Endothelial cell of umbilical vein (primary cell): ENCODE data around the gene IL22RA1. TPM values are rescaled to one million over a fixed set of nuclear protein-coding genes. Genes with fewer than 3 reads are reported as not detected.

Source experiments
- BruUV-seq: library from RNA; stranded (reverse); fragments of 400-500 nt; replicated peaks from 2 replicates; lab custom pipeline; 2021; lab: Mats Ljungman, UMichigan
- CTCF ChIA-PET: fragments of 300-600, 350-600 bp; sonication (Branson Sonifier 250); formaldehyde crosslinking; loops from one replicate; lab custom pipeline; 2021; ENCODE audit warnings: antibody characterized with exemption, inconsistent platforms; lab: Charles Lee
- POLR2A ChIA-PET: fragments of 300-600, 350-600 bp; sonication (Branson Sonifier 250); formaldehyde crosslinking; loops from one replicate; lab custom pipeline; 2021; ENCODE audit warnings: antibody characterized with exemption, inconsistent platforms; lab: Charles Lee
- DNase-seq: peaks from one replicate; pipeline ENCODE4 v3.0.0-alpha.2; 2011; ENCODE audit warnings: low read depth, low spot score
- FAIRE-seq: peaks from 2 replicates; lab custom pipeline; 2011; peaks lifted over from hg19 to GRCh38; lab: Jason Lieb, UNC
- H2AFZ ChIP-seq: 2 replicates; pipeline ENCODE4 v1.6.0; 2012; ENCODE audit warnings: low read depth, low read length, control low read depth, inconsistent platforms
- H3K27ac ChIP-seq: 2 replicates; pipeline ENCODE4 v1.5.1; 2011; ENCODE audit warnings: low read depth, mild to moderate bottlenecking, control low read depth, low read length, moderate library complexity; ENCODE audit not compliant: insufficient read depth
- H3K27me3 ChIP-seq, 2 experiments: 2 replicates each; pipeline versions ENCODE4 v1.6.0 to v1.6.1; 2011; ENCODE audit warnings: low read length in 2 of 2, mixed read lengths in 1 of 2; ENCODE audit not compliant: control insufficient read depth in 2 of 2, insufficient read depth in 2 of 2
- H3K36me3 ChIP-seq, 2 experiments: 2 replicates in 1 of 2; 3 replicates in 1 of 2; pipeline ENCODE4 v1.5.1; 2011; ENCODE audit warnings: low read length in 2 of 2, mild to moderate bottlenecking in 1 of 2, moderate library complexity in 1 of 2; ENCODE audit not compliant: control insufficient read depth in 2 of 2, insufficient read depth in 2 of 2; ENCODE audit errors: extremely low read depth in 1 of 2
- H3K4me1 ChIP-seq: 3 replicates; pipeline ENCODE4 v1.5.1; 2011; ENCODE audit warnings: mild to moderate bottlenecking, low read length; ENCODE audit not compliant: control insufficient read depth, insufficient read depth; ENCODE audit errors: extremely low read depth
- H3K4me2 ChIP-seq: 2 replicates; pipeline ENCODE4 v1.6.1; 2011; ENCODE audit warnings: low read length, control low read depth, mixed read lengths; ENCODE audit not compliant: insufficient read depth
- H3K4me3 ChIP-seq, 3 experiments: fragments of 200-600 bp in 1 of 3; sonication (generic), shearing (Covaris generic) in 1 of 3; replicated peaks in 1 of 3; 2 replicates each; pipeline ENCODE4 v1.5.1; 2011 to 2016; ENCODE audit warnings: control low read depth in 3 of 3, low read length in 3 of 3, mild to moderate bottlenecking in 2 of 3, inconsistent platforms in 1 of 3, low read depth in 1 of 3, moderate library complexity in 1 of 3; ENCODE audit not compliant: insufficient read depth in 1 of 3
- H3K79me2 ChIP-seq: 2 replicates; pipeline ENCODE4 v1.6.0; 2012; ENCODE audit warnings: low read length, inconsistent platforms; ENCODE audit not compliant: control insufficient read depth, insufficient read depth
- H3K9ac ChIP-seq: replicated peaks from 2 replicates; pipeline ENCODE3; 2011; ENCODE audit warnings: low read length, control low read depth; ENCODE audit not compliant: insufficient read depth; ENCODE audit errors: extremely low read depth
- H3K9me1 ChIP-seq: replicated peaks from 3 replicates; pipeline ENCODE4 v1.6.0; 2011; ENCODE audit warnings: mild to moderate bottlenecking, low read length; ENCODE audit not compliant: control insufficient read depth, insufficient read depth; ENCODE audit errors: extremely low read depth
- H3K9me3 ChIP-seq: replicated peaks from 2 replicates; pipeline ENCODE4 v1.5.1; 2012; ENCODE audit warnings: low read length, inconsistent platforms; ENCODE audit not compliant: control insufficient read depth, insufficient read depth
- H4K20me1 ChIP-seq: replicated peaks from 2 replicates; pipeline ENCODE3; 2011; ENCODE audit warnings: mild to moderate bottlenecking, low read length; ENCODE audit not compliant: control insufficient read depth, insufficient read depth; ENCODE audit errors: extremely low read depth
- EZH2 ChIP-seq: IDR thresholded peaks from 2 replicates; pipeline ENCODE4 v1.6.1; 2012; ENCODE audit warnings: borderline replicate concordance, low read depth, mild to moderate bottlenecking, moderate library complexity, low read length, inconsistent platforms; ENCODE audit not compliant: severe bottlenecking
- FOS ChIP-seq: IDR thresholded peaks from 2 replicates; pipeline ENCODE4 v1.6.1; 2011; ENCODE audit warnings: mild to moderate bottlenecking, low read length, moderate library complexity, borderline replicate concordance; ENCODE audit not compliant: insufficient read depth
- GATA2 ChIP-seq: IDR thresholded peaks from 2 replicates; pipeline ENCODE4 v1.7.0; 2011; ENCODE audit warnings: low read depth, mild to moderate bottlenecking, moderate library complexity, mixed read lengths, low read length; ENCODE audit not compliant: insufficient read length, insufficient read depth
- JUN ChIP-seq: IDR thresholded peaks from 2 replicates; pipeline ENCODE4 v1.6.1; 2011; ENCODE audit warnings: borderline replicate concordance, low read depth; ENCODE audit not compliant: insufficient read length, insufficient read depth
- MYC ChIP-seq: IDR thresholded peaks from one replicate; pipeline ENCODE4 v1.6.1; 2011; ENCODE audit warnings: mild to moderate bottlenecking, low read depth, low read length
- POLR2A ChIP-seq: IDR thresholded peaks from 2 replicates; pipeline ENCODE4 v1.6.1; 2012; ENCODE audit warnings: low read depth, mild to moderate bottlenecking, control low read depth, low read length
- POLR2AphosphoS5 ChIP-seq: IDR thresholded peaks from 2 replicates; pipeline ENCODE4 v1.6.1; 2012; ENCODE audit warnings: low read depth, mild to moderate bottlenecking, control low read depth, low read length, moderate library complexity; ENCODE audit not compliant: insufficient read depth
- dilution Hi-C: fragments of 300-500 bp; cut with MboI; formaldehyde crosslinking; loops from one replicate; pipeline ENCODE4 v1.15.0; 2019; ENCODE audit warnings: low sequenced_read_pairs; ENCODE audit not compliant: extremely low pct_ligation_motif_present
- intact Hi-C: fragments of 100-400 bp; cut with micrococcal nuclease; formaldehyde crosslinking; loops from one replicate; pipeline ENCODE4 v1.10.0; 2022
- polyA plus RNA-seq, 4 experiments: library from polyadenylated mRNA; depleted of rRNA in 3 of 4; stranded (reverse) in 3 of 4; unstranded in 1 of 4; fragments of >200 nt; gene quantifications; 2 replicates each; pipeline versions ENCODE4 v1.2.1 to v1.2.3, GENCODE V29; 2011 to 2012; ENCODE audit warnings: missing spikeins in 1 of 4
- total RNA-seq: library from RNA; stranded (reverse); gene quantifications from 2 replicates; pipeline ENCODE4 v1.2.3, GENCODE V29; 2021
- TF ChIP-seq, protein P1 (sequence below), 2 donors: IDR thresholded peaks; 1 replicate in 1 of 2; 2 replicates in 1 of 2; pipeline ENCODE4 v1.5.1; 2011; ENCODE audit warnings: low read length in 2 of 2, mild to moderate bottlenecking in 2 of 2, moderate library complexity in 2 of 2, control low read depth in 1 of 2, inconsistent platforms in 1 of 2, low read depth in 1 of 2; ENCODE audit not compliant: insufficient read depth in 1 of 2; ENCODE audit errors: extremely low read depth in 1 of 2
- TF ChIP-seq, protein P2 (sequence below): IDR thresholded peaks from 2 replicates; pipeline ENCODE4 v1.6.1; 2011; ENCODE audit not compliant: insufficient read depth, insufficient read length

Gene IL22RA1
- total and polyA plus RNA-seq, 2 donors (not counting 3 experiments of a cell fraction or from before 2014, with no cell fraction given) = not detected

DNA sequence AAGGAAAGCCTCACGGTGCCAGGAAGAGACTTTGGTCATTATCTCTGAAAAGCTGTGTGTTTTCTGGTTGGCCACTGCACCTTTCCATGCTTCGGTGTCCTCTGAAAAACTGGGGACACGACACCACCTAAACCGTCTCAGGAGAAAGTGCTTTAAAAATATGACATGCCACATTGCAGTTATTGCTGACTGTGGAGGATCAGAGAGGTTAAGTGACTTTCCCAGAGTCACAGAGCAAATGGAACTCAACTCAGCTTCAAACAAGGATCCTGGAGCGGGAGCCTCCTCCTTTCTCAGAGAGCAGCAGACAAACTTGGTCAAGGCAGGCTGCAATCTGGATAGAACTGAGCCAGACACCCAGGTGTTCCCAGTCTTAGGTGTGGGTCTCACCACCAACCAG, 44.8 kb downstream of the IL22RA1 start:
- Histone ChIP-seq H3K9me1 (no peaks in the 10 kb centered on the region), H3K27ac (no peak overlapping the region), H3K79me2 (no peaks in the 10 kb centered on the region), H3K9me3 (no peaks in the 10 kb centered on the region), H3K36me3 (no peaks in the 10 kb centered on the region), H3K9ac (no peak overlapping the region), H3K4me2 (no peak overlapping the region), H3K4me1 (no peaks in the 10 kb centered on the region), H4K20me1 (no peaks in the 10 kb centered on the region), H2AFZ (no peak overlapping the region), H3K4me3 (no peak overlapping the region), H3K27me3 (no peaks in the 10 kb centered on the region)
- DNase-seq (no peak), FAIRE-seq (no peak)
- dilution Hi-C loops = no loop called here
- ChIA-PET CTCF (no interaction called here), POLR2A (no interaction called here)
- intact Hi-C loops = no loop called here
- TF ChIP-seq POLR2AphosphoS5 (no peak), MYC (no peak), FOS (no peak), POLR2A (no peak), GATA2 (no peak), JUN (no peak), EZH2 (no peak)
- TF ChIP-seq, protein P1, sequence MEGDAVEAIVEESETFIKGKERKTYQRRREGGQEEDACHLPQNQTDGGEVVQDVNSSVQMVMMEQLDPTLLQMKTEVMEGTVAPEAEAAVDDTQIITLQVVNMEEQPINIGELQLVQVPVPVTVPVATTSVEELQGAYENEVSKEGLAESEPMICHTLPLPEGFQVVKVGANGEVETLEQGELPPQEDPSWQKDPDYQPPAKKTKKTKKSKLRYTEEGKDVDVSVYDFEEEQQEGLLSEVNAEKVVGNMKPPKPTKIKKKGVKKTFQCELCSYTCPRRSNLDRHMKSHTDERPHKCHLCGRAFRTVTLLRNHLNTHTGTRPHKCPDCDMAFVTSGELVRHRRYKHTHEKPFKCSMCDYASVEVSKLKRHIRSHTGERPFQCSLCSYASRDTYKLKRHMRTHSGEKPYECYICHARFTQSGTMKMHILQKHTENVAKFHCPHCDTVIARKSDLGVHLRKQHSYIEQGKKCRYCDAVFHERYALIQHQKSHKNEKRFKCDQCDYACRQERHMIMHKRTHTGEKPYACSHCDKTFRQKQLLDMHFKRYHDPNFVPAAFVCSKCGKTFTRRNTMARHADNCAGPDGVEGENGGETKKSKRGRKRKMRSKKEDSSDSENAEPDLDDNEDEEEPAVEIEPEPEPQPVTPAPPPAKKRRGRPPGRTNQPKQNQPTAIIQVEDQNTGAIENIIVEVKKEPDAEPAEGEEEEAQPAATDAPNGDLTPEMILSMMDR (IDR thresholded peaks at IDR 0.05; ENCODE audit: extremely low read depth in 1 of 2, insufficient read depth in 1 of 2, low read depth in 1 of 2, low read length in 2 of 2) = no peak
- TF ChIP-seq, protein P2, sequence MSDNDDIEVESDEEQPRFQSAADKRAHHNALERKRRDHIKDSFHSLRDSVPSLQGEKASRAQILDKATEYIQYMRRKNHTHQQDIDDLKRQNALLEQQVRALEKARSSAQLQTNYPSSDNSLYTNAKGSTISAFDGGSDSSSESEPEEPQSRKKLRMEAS = no peak
- BruUV-seq = no TSS peak
